Gastroesophageal sphincter (tissue), 4 donors: ENCODE results near the gene NCOA3. TPM values are rescaled to one million over a fixed set of nuclear protein-coding genes. Genes with fewer than 3 reads are reported as not detected.
"Not testable (repeated sequence)": the region's sequence is repeated elsewhere in the genome, so short reads cannot be mapped to it uniquely, and the experiment has no call there.

Source experiments
- ATAC-seq: fragments of 150-250 bp; one replicate; pipeline ENCODE4 v1.9.1; 2016; ENCODE audit warnings: mild to moderate bottlenecking, moderate library complexity
- H3K27ac ChIP-seq, 4 donors: fragments of 200-600 bp; sonication (generic) in 3 of 4; 1 replicate in 3 of 4; 2 replicates in 1 of 4; pipeline ENCODE4 v1.5.1; 2016 to 2019
- H3K27me3 ChIP-seq: fragments of 200-600 bp; sonication (generic); one replicate; pipeline ENCODE4 v1.5.1; 2019
- H3K36me3 ChIP-seq, 2 donors: fragments of 200-600 bp; sonication (generic); one replicate each; pipeline ENCODE4 v1.5.1; 2019; ENCODE audit warnings: control low read depth in 1 of 2
- H3K4me1 ChIP-seq, 3 donors: fragments of 200-600 bp; sonication (generic); 1 replicate in 2 of 3; 2 replicates in 1 of 3; pipeline ENCODE4 v1.5.1; 2016 to 2019; ENCODE audit warnings: control low read depth in 2 of 3
- H3K4me3 ChIP-seq, 2 donors: fragments of 200-600 bp; sonication (generic); one replicate each; pipeline ENCODE4 v1.5.1; 2019; ENCODE audit warnings: mild to moderate bottlenecking in 1 of 2, moderate library complexity in 1 of 2
- H3K9me3 ChIP-seq, 3 donors: fragments of 200-600 bp; sonication (generic); one replicate each; pipeline ENCODE4 v1.5.1; 2017 to 2019; ENCODE audit warnings: control low read depth in 2 of 3
- EP300 ChIP-seq: sonication (generic); formaldehyde crosslinking; IDR thresholded peaks from one replicate; pipeline ENCODE4 v1.6.1; 2017; ENCODE audit warnings: antibody characterized with exemption, mild to moderate bottlenecking
- POLR2A ChIP-seq, 2 donors: fragments of 450-650 bp; IDR thresholded peaks; one replicate each; pipeline ENCODE4 v1.6.1; 2017; ENCODE audit warnings: antibody characterized with exemption in 2 of 2, mild to moderate bottlenecking in 2 of 2, moderate library complexity in 1 of 2
- POLR2AphosphoS5 ChIP-seq: sonication (generic); formaldehyde crosslinking; IDR thresholded peaks from one replicate; pipeline ENCODE4 v1.6.1; 2017; ENCODE audit warnings: antibody characterized with exemption
- WGBS, 2 donors: methylation state at CpG; one replicate each; pipeline ENCODE4 v1.1.5; 2018; ENCODE audit warnings: low coverage in 1 of 2; 5-methylcytosine and 5-hydroxymethylcytosine counted together
- total RNA-seq, 4 donors: library from RNA; depleted of rRNA; stranded (reverse); fragments of >200 nt; gene quantifications; one replicate each; pipeline ENCODE4 v1.1.0, GENCODE V29; 2016
- TF ChIP-seq, protein P1 (sequence below), 4 experiments: fragments of 200-600 bp in 2 of 4; fragments of 450-650 bp in 2 of 4; sonication (generic) in 1 of 4; IDR thresholded peaks; one replicate each; pipeline ENCODE4 v1.5.1; 2017 to 2019; ENCODE audit warnings: antibody characterized with exemption in 4 of 4, mild to moderate bottlenecking in 2 of 4, moderate library complexity in 2 of 4

Gene NCOA3
- total RNA-seq, 4 donors from 2014 or later, result 28.8 to 44.5 (median 37.6) TPM

DNA sequence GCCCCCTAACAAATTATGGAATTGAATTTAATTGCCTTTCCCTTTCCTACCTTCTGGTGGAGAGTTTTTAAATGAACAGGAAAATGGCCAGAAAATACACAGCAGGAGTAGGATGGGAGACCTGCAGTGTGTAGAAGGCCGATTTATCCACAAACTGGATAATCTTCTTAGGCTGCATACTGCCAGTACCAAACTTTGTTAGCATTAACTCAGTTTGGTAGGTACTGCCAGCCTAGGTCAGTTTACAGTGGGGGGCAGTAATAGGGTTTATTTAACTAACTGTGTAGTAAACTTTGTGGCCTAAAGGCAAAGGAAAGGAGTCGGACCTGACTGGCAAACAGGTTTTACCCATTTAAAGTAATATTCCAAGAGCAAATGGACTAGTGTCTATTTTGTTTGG, 4.6 kb downstream of the NCOA3 start:
- Histone ChIP-seq H3K36me3 (no peaks in the 10 kb centered on the region), H3K4me1 (peaks cover 6 to 65% (median 7%) of the 10 kb centered on the region in 3 donors), H3K27me3 (no peaks in the 10 kb centered on the region), H3K27ac (no peak overlapping the region), H3K9me3 (no peaks in the 10 kb centered on the region), H3K4me3 (no peak overlapping the region)
- no peak for TF ChIP-seq EP300
- 75 to 78% methylated on average over 2 of the region's 2 CpGs for WGBS, 2 donors
- no peak for ATAC-seq

DNA sequence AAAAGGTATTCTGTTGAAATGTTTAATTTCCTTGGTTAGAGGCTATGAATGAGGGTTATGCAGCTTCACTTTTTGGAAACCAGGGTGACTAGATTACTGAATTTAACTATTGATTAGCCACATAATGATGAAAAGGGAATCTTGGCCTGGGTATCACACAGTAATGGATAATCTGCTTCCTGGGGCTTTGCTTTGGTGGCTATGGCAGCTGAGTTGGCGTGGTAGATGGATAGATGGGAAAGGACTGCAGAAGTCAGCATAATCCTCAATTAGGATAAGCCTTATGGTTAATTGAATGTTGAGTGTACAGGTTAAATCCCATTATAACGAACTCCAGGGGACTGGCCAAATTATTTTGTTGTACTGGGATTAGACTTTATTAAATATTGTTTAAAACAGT, 5.2 kb downstream of the NCOA3 start:
- Histone ChIP-seq H3K4me3 (no peak overlapping the region), H3K9me3 (no peaks in the 10 kb centered on the region), H3K27me3 (no peaks in the 10 kb centered on the region), H3K4me1 (peaks cover 6 to 62% (median 7%) of the 10 kb centered on the region in 3 donors), H3K27ac (no peak overlapping the region), H3K36me3 (no peaks in the 10 kb centered on the region)
- 38 to 73% methylated on average over 1 to 2 of the region's 2 CpGs for WGBS, 2 donors
- ATAC-seq, result no peak
- TF ChIP-seq, protein P1, sequence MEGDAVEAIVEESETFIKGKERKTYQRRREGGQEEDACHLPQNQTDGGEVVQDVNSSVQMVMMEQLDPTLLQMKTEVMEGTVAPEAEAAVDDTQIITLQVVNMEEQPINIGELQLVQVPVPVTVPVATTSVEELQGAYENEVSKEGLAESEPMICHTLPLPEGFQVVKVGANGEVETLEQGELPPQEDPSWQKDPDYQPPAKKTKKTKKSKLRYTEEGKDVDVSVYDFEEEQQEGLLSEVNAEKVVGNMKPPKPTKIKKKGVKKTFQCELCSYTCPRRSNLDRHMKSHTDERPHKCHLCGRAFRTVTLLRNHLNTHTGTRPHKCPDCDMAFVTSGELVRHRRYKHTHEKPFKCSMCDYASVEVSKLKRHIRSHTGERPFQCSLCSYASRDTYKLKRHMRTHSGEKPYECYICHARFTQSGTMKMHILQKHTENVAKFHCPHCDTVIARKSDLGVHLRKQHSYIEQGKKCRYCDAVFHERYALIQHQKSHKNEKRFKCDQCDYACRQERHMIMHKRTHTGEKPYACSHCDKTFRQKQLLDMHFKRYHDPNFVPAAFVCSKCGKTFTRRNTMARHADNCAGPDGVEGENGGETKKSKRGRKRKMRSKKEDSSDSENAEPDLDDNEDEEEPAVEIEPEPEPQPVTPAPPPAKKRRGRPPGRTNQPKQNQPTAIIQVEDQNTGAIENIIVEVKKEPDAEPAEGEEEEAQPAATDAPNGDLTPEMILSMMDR (IDR thresholded peaks at IDR 0.05), result no peak

DNA sequence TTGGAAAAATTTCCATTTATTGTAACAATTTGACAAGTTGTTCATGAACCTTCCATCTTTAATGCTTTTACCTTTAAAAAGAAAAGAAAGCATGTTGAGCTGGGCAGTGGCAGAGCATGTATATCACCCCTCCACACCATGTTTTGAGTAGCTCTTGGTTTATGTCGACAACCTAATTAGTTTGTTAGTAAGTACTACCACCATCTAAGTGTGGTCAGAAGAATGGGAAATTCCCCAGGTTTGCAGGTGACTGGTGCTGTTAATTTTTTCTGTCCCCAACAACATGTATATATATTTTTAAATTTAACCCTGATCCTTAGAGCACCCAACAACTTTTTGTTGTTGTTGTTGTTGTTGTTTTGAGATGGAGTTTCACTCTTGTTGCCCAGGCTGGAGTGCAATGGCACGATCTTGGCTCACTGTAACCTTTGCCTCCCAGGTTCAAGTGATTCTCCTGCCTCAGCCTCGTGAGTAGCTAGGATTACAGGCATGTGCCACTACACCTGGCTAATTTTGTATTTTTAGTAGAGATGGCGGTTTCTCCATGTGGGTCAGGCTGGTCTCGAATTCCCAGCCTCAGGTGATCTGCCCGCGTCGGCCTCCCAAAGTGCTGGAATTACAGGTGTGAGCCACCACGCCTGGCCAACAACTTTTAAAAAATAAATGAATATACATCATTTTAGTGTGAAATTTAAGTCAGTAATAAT, 5.7 kb downstream of the NCOA3 start:
- not testable (repeated sequence) for H3K4me3 ChIP-seq, H3K27ac ChIP-seq, H3K9me3 ChIP-seq, ATAC-seq, H3K36me3 ChIP-seq, H3K27me3 ChIP-seq
- H3K4me1 ChIP-seq, result peaks cover 6 to 62% (median 7%) of the 10 kb centered on the region in 3 donors
- WGBS, 2 donors, result 89 to 94% methylated on average over 7 to 9 of the region's 9 CpGs

DNA sequence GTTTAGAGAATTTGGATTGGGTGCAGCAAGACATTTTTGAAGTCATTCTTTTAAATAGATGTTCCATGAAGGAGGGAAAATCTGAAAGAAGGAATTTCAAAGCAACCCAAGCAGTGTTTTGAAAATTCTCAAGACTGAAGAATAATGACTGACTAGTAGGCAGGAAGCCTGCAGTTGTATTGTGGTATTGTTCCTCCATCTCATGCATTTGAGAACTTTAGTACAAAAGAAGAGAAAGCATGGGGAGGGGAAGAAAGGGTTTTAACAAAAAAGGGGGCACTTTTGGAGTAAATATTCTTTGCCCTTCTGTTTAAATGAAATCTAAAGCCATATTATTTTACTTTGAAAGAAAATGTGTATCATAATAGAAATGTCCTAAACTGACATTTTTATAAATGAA, 6.6 kb downstream of the NCOA3 start:
- TF ChIP-seq POLR2AphosphoS5, result no peak
- TF ChIP-seq EP300, result no peak
- TF ChIP-seq, protein P1 (IDR thresholded peaks at IDR 0.05), result no peak
- TF ChIP-seq POLR2A (IDR thresholded peaks at IDR 0.05), result no peak
- no peak for ATAC-seq
- Histone ChIP-seq H3K27me3 (no peaks in the 10 kb centered on the region), H3K9me3 (no peaks in the 10 kb centered on the region), H3K36me3 (no peaks in the 10 kb centered on the region), H3K4me1 (peaks cover 5 to 55% (median 6%) of the 10 kb centered on the region in 3 donors), H3K4me3 (no peak overlapping the region), H3K27ac (no peak overlapping the region)

DNA sequence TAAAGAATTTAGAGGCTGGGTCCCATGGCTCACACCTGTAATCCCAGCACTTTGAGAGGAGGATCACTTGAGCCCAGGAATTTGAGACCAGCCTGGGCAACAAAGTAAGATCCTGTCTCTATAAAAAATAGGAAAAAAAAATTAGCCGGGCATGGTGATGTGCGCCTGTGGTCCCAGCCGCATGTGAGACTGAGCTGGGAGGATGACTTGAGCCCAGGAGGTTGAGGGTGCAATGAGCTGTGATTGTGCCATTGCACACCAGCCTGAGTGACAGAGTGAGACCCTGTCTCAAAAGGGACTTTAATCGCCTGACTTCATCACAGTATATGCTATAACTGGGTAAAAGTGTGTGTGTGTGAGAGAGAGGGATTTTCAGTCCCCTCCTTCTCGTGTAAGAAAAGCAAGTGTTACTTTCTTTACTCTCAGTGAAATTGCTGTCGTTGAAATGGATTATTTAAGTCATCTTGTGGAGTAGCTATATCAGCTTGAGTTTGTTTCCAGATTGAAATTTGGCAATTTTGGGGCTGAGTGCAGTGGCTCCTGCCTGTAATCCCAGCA, 7.5 kb downstream of the NCOA3 start:
- no peaks in the 10 kb centered on the region for H3K36me3 ChIP-seq
- no peak for TF ChIP-seq POLR2A (IDR thresholded peaks at IDR 0.05)
- TF ChIP-seq, protein P1 (IDR thresholded peaks at IDR 0.05), result no peak
- TF ChIP-seq POLR2AphosphoS5, result no peak
- TF ChIP-seq EP300, result no peak
- H3K9me3 ChIP-seq, result no peaks in the 10 kb centered on the region
- H3K27ac ChIP-seq, result no peak overlapping the region
- H3K4me1 ChIP-seq, result peaks cover 0 to 46% (median 0%) of the 10 kb centered on the region in 3 donors
- no peak for ATAC-seq
- H3K27me3 ChIP-seq, result no peaks in the 10 kb centered on the region
- no peak overlapping the region for H3K4me3 ChIP-seq
- WGBS, 2 donors, result 88 to 98% methylated on average over 5 to 6 of the region's 6 CpGs

DNA sequence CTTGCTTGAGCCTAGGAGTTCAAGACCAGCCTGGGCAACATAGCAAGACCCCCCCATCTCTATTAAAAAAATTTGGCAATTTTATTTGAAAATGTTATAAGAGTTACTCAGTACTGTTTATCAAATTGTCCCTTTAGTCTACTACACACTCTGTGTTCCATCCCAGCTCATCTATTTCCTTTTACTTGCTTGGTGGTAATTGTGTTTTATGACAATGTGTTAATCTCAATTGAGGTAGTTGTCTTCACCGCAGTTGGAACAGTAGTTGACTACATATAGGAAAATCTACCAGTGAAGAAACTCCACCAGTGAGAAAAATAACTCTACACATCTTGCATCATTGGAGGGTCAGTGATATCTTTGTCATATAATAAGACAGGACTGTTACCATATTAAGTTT, 8.0 kb downstream of the NCOA3 start:
- Histone ChIP-seq H3K27ac (no peak overlapping the region), H3K4me1 (peaks cover 0 to 42% (median 0%) of the 10 kb centered on the region in 3 donors), H3K4me3 (no peak overlapping the region), H3K9me3 (no peaks in the 10 kb centered on the region), H3K27me3 (no peaks in the 10 kb centered on the region), H3K36me3 (no peaks in the 10 kb centered on the region)
- WGBS, 2 donors, result 83 to 100% methylated on average over 1 of the region's 1 CpG
- TF ChIP-seq POLR2AphosphoS5, result no peak
- TF ChIP-seq, protein P1 (IDR thresholded peaks at IDR 0.05), result no peak
- ATAC-seq, result no peak
